LNCaP clone FGC (cell line): ENCODE data around the gene LMNA.
"Not testable (repeated sequence)": the region's sequence is repeated elsewhere in the genome, so short reads cannot be mapped to it uniquely, and the experiment has no call there.

Experiments
- DNase-seq: peaks from one replicate; pipeline ENCODE4 v3.0.0-alpha.2; 2011; ENCODE audit warnings: low read depth
- H3K4me3 ChIP-seq: 2 replicates; pipeline ENCODE4 v1.5.1; 2011; ENCODE audit warnings: mild to moderate bottlenecking, low read depth, low read length, control low read depth
- CTCF ChIP-seq: IDR thresholded peaks from 2 replicates; pipeline ENCODE4 v1.5.1; 2012; ENCODE audit warnings: mild to moderate bottlenecking; ENCODE audit not compliant: control insufficient read depth, insufficient read depth; ENCODE audit errors: extremely low read depth

LMNA gene

GRCh38 chr1:156114101-156114918 lies at the start of gene LMNA:
TSS of gene LMNA (plus strand) at chr1:156114711. CDS start at chr1:156114919, 208 bp downstream.
- TF ChIP-seq CTCF, result no peak

GRCh38 chr1:156065212-156065611 lies 49.3 kb upstream of the LMNA start:
- TF ChIP-seq CTCF, result no peak
- no peak for DNase-seq
- H3K4me3 ChIP-seq, result no peak overlapping the region

More at GRCh38 chr1:156114101-156114918, at the start of gene LMNA:
- peak within 1 kb of the TSS; percentile 97 for H3K4me3 ChIP-seq
- DNase-seq, result peak; percentile 78

GRCh38 chr1:156065871-156066270 lies 48.6 kb upstream of the LMNA start:
- H3K4me3 ChIP-seq, result no peak overlapping the region
- TF ChIP-seq CTCF, result no peak
- DNase-seq, result no peak

GRCh38 chr1:156067262-156067661 lies 47.2 kb upstream of the LMNA start:
- no peak for TF ChIP-seq CTCF
- no peak overlapping the region for H3K4me3 ChIP-seq
- no peak for DNase-seq

GRCh38 chr1:156069490-156070455 lies 44.7 kb upstream of the LMNA start:
- no peak for TF ChIP-seq CTCF
- H3K4me3 ChIP-seq, result no peak overlapping the region
- no peak for DNase-seq

GRCh38 chr1:156070548-156070947 lies 44.0 kb upstream of the LMNA start:
- no peak for TF ChIP-seq CTCF
- no peak for DNase-seq
- H3K4me3 ChIP-seq, result no peak overlapping the region

- DNase-seq, H3K4me3 ChIP-seq: not testable (repeated sequence)
These were observed 43.1 kb upstream of the LMNA start for GRCh38 chr1:156071332-156071816.
